Measurements from ENCODE around the gene FAF1. TPM values are rescaled to one million over a fixed set of nuclear protein-coding genes. Genes with fewer than 3 reads are reported as not detected.

The FAF1 gene
- total RNA-seq, 1 experiment from 2014 or later, result 73.2 TPM

GRCh38 chr1:50964863-50965262 is 4.8 kb upstream of the FAF1 start:
- Histone ChIP-seq H2AFZ (ENCODE audit: low read depth, low read length, poor library complexity, severe bottlenecking) (no peak overlapping the region), H3K4me2 (ENCODE audit: low read length) (no peak overlapping the region), H3K9me3 (ENCODE audit: control insufficient read depth in 1 of 2, insufficient read depth in 1 of 2, low read depth in 1 of 2, low read length in 2 of 2) (no peaks in the 10 kb centered on the region), H3K9me2 (ENCODE audit: insufficient read depth) (no peaks in the 10 kb centered on the region), H3K27ac (ENCODE audit: low read depth, low read length) (no peak overlapping the region), H3K9ac (ENCODE audit: low read length) (no peak overlapping the region), H3K4me1 (ENCODE audit: control insufficient read depth in 1 of 2, insufficient read depth in 2 of 2, low read length in 2 of 2) (peaks cover 15 to 24% of the 10 kb centered on the region in 2 experiments; a peak in 3 of 4 replicates), H3K4me3 (replicated peaks in 1 of 2; ENCODE audit: low read depth in 1 of 2, low read length in 2 of 2) (no peak overlapping the region), H3K36me3 (ENCODE audit: control insufficient read depth in 1 of 2, insufficient read depth in 2 of 2, low read length in 2 of 2) (no peaks in the 10 kb centered on the region), H4K20me1 (ENCODE audit: insufficient read depth) (no peaks in the 10 kb centered on the region), H3K79me2 (ENCODE audit: insufficient read depth, low read length) (no peaks in the 10 kb centered on the region), H3K27me3 (ENCODE audit: insufficient read depth, low read length) (no peaks in the 10 kb centered on the region)
- no peak for ATAC-seq
- RAD21 ChIA-PET (ENCODE audit: low non-redundant PET in 1 of 2, low total read pairs in 2 of 2, uncharacterized antibody in 2 of 2, unreplicated experiment in 2 of 2), result no interaction called here
- TF ChIP-seq SRF (IDR thresholded peaks at IDR 0.05; ENCODE audit: low read depth) (no peak), EZH2phosphoT487 (IDR thresholded peaks at IDR 0.05; ENCODE audit: borderline replicate concordance) (no peak), TCF7L2 (IDR thresholded peaks at IDR 0.05; ENCODE audit: borderline replicate concordance, extremely low read depth, insufficient read depth, insufficient read length) (no peak), POLR2AphosphoS5 (IDR thresholded peaks at IDR 0.05; ENCODE audit: low read depth, low read length) (no peak), FOSL1 (IDR thresholded peaks at IDR 0.05; ENCODE audit: low read depth) (no peak), JUND (IDR thresholded peaks at IDR 0.05) (no peak), EGR1 (IDR thresholded peaks at IDR 0.05; ENCODE audit: low read depth) (no peak), REST (IDR thresholded peaks at IDR 0.05; ENCODE audit: low read depth) (no peak), CBX3 (IDR thresholded peaks at IDR 0.05; ENCODE audit: low read depth) (no peak), ZFX (IDR thresholded peaks at IDR 0.05) (no peak), ZBTB33 (IDR thresholded peaks at IDR 0.05; ENCODE audit: extremely low read depth, insufficient replicate concordance, low read length) (no peak), RAD21 (IDR thresholded peaks at IDR 0.05; ENCODE audit: low read depth) (no peak), EZH2 (IDR thresholded peaks at IDR 0.05) (no peak), ELF1 (IDR thresholded peaks at IDR 0.05; ENCODE audit: borderline replicate concordance, low read depth) (no peak)
- TF ChIP-seq, protein P1, sequence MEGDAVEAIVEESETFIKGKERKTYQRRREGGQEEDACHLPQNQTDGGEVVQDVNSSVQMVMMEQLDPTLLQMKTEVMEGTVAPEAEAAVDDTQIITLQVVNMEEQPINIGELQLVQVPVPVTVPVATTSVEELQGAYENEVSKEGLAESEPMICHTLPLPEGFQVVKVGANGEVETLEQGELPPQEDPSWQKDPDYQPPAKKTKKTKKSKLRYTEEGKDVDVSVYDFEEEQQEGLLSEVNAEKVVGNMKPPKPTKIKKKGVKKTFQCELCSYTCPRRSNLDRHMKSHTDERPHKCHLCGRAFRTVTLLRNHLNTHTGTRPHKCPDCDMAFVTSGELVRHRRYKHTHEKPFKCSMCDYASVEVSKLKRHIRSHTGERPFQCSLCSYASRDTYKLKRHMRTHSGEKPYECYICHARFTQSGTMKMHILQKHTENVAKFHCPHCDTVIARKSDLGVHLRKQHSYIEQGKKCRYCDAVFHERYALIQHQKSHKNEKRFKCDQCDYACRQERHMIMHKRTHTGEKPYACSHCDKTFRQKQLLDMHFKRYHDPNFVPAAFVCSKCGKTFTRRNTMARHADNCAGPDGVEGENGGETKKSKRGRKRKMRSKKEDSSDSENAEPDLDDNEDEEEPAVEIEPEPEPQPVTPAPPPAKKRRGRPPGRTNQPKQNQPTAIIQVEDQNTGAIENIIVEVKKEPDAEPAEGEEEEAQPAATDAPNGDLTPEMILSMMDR (IDR thresholded peaks at IDR 0.05 in 2 of 3, conservative IDR thresholded peaks at IDR 0.05 in 1 of 3; ENCODE audit: borderline replicate concordance in 1 of 3, insufficient read depth in 1 of 3, low read depth in 2 of 3, low read length in 2 of 3), result no peak
- TF ChIP-seq, protein P2, sequence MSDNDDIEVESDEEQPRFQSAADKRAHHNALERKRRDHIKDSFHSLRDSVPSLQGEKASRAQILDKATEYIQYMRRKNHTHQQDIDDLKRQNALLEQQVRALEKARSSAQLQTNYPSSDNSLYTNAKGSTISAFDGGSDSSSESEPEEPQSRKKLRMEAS (IDR thresholded peaks at IDR 0.05), result no peak
- CTCF ChIA-PET, result no interaction called here
- no TSS peak for BruUV-seq (replicated peaks)
- intact Hi-C loops (cut with micrococcal nuclease), result no loop called here
- DNase-seq (ENCODE audit: low read depth, low spot score), result no peak
- POLR2A ChIA-PET, result no interaction called here
